Glomerular endothelial cell (primary cell): ENCODE measurements around the gene PDZRN4. TPM values are rescaled to one million over a fixed set of nuclear protein-coding genes. Genes with fewer than 3 reads are reported as not detected.
"Not testable (repeated sequence)": the region's sequence is repeated elsewhere in the genome, so short reads cannot be mapped to it uniquely, and the experiment has no call there.

Source experiments
- DNase-seq: peaks from one replicate; pipeline ENCODE4 v3.0.0-alpha.2; 2011; ENCODE audit warnings: low read depth, low spot score; ENCODE audit errors: extremely low read depth
- total RNA-seq: library from RNA; depleted of rRNA; stranded (reverse); fragments of >200 nt; gene quantifications from 2 replicates; pipeline ENCODE4 v1.2.3, GENCODE V29; 2015

PDZRN4 gene
- total RNA-seq, 1 donor from 2014 or later = not detected

- DNase-seq = no peak
Observed at GRCh38 chr12:41277946-41278267, 89.8 kb downstream of the PDZRN4 start.

- not testable (repeated sequence) for DNase-seq
Observed at GRCh38 chr12:41280341-41281095, 92.4 kb downstream of the PDZRN4 start.

GRCh38 chr12:41285470-41285869 is 97.3 kb downstream of the PDZRN4 start:
- not testable (repeated sequence) for DNase-seq

- DNase-seq = no peak
Observed at GRCh38 chr12:41286426-41286825, 98.3 kb downstream of the PDZRN4 start.

GRCh38 chr12:41287500-41288141 is 99.5 kb downstream of the PDZRN4 start:
- no peak for DNase-seq

GRCh38 chr12:41288142-41288811 is 100.2 kb downstream of the PDZRN4 start:
- DNase-seq = no peak

GRCh38 chr12:41289501-41289900 is 101.4 kb downstream of the PDZRN4 start:
- no peak for DNase-seq

GRCh38 chr12:41293011-41293410 is 104.9 kb downstream of the PDZRN4 start:
- no peak for DNase-seq

GRCh38 chr12:41293461-41293860 is 105.3 kb downstream of the PDZRN4 start:
- no peak for DNase-seq

GRCh38 chr12:41302979-41303403 is 114.9 kb downstream of the PDZRN4 start:
- no peak for DNase-seq

GRCh38 chr12:41304526-41304925 is 116.4 kb downstream of the PDZRN4 start:
- no peak for DNase-seq

- DNase-seq = no peak
Observed at GRCh38 chr12:41310367-41310766, 122.2 kb downstream of the PDZRN4 start.

GRCh38 chr12:41311883-41312282 is 123.8 kb downstream of the PDZRN4 start:
- DNase-seq = no peak

- DNase-seq = not testable (repeated sequence)
Observed at GRCh38 chr12:41312451-41312850, 124.3 kb downstream of the PDZRN4 start.

- no peak for DNase-seq
Observed at GRCh38 chr12:41325336-41325735, 137.2 kb downstream of the PDZRN4 start.

- DNase-seq = no peak
Observed at GRCh38 chr12:41327096-41327895, 139.2 kb downstream of the PDZRN4 start.

GRCh38 chr12:41333974-41334373 is 145.9 kb downstream of the PDZRN4 start:
- DNase-seq = no peak

GRCh38 chr12:41334390-41334789 is 146.3 kb downstream of the PDZRN4 start:
- no peak for DNase-seq

- no peak for DNase-seq
Observed at GRCh38 chr12:41336041-41336549, 148.0 kb downstream of the PDZRN4 start.

GRCh38 chr12:41339784-41340183 is 151.7 kb downstream of the PDZRN4 start:
- DNase-seq = no peak
